OCI-LY3 (cell line): ENCODE measurements around the gene TESK1.

Source experiments
- CTCF ChIP-seq: fragments of 200-600, 300-600 bp; sonication (generic); IDR thresholded peaks from 2 replicates; pipeline ENCODE4 v1.5.1; 2014; ENCODE audit warnings: antibody characterized with exemption, low read length, low read depth
- EZH2phosphoT487 ChIP-seq: fragments of 200-600 bp; shearing (Covaris generic); IDR thresholded peaks from 2 replicates; pipeline ENCODE4 v1.6.1; 2018; ENCODE audit warnings: antibody characterized with exemption, mixed run types, low read depth

- TF ChIP-seq CTCF, result no peak
- TF ChIP-seq EZH2phosphoT487, result no peak
Observed at GRCh38 chr9:35635730-35636129, 30.7 kb downstream of the TESK1 start.
